UCSD-AML1 (cell line): ENCODE data around the gene BSDC1.

ENCODE experiments used
- DNase-seq: peaks from one replicate; lab custom pipeline; 2025; ENCODE audit not compliant: unreplicated experiment; lab: John Stamatoyannopoulos, UW

Gene BSDC1

DNA sequence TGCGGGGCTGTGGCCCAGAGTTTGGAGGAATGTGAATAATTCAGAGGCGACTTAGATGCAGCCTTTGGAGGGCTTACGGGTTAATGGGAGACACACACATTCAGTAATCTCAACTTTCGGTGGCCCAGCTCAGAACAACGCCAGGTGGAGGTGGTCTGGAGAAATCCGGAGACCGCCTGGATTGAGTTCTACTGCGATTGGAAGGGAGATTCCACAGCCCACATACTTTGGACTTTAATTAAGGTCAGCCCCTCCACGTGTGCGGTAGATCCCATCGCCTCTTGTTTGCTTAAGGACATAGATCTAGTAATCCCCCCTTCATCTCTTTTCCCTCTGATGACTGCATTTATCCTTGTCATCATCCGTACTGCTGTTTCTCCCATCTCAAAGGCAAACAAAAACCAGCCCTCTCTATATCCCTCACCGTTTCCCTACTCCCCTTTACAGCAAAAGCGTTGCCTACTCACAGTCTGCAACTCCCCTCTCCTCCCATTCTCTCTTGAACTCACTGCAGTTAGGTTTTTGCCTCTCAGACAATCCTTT is 720 bp upstream of the BSDC1 start:
- DNase-seq: no peak

DNA sequence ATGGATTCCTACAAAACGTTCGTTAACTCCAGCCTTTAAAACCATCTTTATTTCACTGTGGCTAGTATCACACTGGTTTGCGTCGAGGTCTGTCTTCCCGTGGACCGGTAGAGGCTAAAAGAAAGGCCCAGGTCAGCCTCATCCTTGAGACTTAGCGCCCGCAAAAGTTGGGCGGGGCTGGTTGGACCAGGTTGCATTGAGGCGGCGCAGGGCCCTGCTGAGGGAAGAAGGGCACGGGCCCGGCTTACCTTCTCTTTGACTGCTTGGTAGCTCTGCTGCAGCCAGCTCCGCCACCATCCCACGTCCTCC is 455 bp downstream of the BSDC1 start:
- DNase-seq: no peak

DNA sequence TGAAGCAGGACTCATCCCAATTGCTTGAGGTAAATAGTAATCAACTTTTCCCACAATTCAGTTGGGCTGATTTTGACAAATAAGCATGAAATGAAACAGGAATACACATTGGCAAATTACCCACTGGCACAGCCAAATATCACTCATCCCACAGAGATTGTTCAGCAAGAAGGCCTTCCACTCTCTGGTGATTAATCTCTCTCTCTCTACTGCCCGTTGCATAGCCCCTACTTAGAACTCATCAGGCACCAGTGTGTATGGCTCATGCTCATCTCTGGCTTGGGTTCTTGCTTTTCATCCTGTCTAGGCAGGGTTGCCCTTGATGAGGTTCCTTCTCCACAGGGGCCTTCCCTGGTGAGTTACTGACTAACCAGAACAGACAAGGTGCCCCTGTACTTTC is 1.1 kb downstream of the BSDC1 start:
- no peak for DNase-seq

DNA sequence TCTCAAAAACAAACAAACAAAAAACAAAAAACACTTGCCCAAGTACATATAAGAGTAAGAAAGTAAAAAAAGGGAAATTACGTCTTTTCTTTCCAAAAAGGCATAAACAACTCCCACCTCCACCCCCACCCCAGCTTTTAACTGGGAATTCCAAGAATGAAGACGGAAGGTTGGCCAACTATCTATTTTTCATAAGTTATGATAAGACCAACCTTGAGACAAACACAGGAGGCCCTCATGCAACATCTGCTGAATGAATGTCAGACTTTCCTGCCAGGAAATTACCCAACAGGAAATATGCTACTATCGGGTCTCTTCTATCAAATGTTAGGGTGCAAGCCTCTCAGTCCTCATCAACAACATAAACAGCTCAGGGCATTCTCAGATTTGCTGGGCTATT is 1.9 kb downstream of the BSDC1 start:
- DNase-seq: no peak

DNA sequence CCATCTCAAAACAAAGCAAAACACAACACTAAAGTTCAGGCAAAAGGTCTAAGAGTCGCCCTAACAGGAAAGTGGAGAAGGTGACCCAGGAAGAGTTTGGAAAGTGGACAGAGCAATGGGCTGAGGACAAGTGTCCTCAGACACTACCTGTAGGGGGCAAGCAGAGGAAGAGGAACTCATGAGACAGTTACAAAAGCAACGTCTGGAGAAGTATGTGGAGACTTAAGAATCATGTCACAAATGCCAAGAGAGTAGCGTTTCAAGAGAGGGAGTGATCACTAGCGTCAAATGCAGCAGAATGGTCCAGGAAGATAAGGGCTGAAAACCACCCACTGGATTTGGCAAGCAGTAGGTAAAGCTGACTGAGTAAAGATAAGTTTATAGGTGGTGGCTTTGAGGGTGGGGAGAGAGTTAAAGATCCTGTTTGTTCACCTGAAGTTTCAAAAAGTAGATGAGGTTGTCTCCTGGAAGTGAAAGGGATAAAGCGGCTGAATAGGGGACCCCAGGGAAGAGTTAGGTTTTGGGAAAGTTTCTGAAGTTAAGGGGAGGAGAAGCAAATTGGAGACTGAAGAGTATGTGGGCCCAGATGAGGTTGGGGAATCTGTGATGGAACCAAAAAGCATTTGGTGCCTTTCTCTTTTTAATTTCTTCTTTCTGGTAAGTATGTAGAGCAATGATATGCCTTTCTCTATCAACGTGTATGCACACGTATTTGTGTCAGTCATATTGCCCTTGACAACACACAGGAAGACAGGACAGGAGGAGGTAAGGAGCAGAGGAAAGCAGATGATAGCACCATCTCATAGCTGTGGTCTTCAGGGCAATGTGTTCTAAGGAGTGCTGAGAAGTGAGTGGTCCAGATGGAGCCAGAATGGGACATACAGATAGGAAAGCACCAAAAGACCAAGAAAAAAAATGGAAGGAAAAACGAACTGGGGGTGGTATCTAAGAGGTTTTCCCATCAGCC is 3.1 kb downstream of the BSDC1 start:
- no peak for DNase-seq

DNA sequence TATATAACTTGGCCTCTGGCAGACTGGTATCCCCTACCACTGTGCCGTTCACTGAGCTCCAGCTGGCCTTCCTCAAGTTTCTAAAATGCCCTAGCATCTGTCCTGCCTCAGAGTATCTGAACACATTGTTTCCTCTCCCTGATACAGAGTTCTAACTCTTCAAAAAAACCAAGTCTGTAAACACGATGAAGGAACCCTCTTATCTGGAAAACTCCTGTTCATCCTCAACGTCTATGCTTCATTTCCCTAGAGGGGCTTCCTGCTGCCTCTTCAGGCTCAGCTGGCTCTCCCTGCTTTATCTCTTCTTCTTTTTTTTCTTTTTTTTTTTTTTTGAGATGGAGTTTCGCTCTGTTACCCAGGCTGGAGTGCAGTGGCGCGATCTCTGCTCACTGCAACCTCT is 5.6 kb downstream of the BSDC1 start:
- DNase-seq: no peak

DNA sequence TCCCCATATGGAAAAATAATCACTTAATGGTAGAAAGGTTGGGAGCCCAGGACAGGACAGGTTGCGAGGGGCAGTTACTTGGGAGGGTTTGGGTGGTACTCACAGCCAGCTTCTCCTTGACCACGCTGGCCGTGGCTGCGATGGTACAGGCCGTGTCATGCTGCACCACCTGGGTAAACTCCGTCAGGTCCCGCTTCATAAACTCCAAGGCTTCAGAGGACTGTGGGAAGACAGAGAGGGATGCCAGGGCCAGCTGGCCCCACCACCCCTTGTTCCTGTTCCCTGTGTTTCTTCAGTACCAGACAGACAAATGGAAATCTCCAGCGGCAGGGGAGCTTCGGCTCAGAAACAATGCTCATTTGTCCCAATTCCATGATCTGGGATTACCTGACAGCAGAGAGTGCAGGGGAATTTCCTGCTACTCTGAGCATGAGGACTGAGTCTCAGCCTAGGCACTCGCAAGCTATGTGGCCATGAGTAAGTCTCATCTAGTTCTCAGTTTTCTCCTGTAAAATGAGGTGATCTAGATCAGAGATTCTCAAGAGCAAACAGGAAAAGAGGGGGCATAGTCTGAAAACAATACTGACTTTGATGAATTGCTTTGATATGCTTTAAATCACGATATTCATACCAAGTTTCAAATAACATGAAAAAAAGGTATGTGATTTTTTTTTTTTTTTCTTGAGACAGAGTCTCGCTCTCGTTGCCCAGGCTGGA is 7.4 kb downstream of the BSDC1 start:
- no peak for DNase-seq

DNA sequence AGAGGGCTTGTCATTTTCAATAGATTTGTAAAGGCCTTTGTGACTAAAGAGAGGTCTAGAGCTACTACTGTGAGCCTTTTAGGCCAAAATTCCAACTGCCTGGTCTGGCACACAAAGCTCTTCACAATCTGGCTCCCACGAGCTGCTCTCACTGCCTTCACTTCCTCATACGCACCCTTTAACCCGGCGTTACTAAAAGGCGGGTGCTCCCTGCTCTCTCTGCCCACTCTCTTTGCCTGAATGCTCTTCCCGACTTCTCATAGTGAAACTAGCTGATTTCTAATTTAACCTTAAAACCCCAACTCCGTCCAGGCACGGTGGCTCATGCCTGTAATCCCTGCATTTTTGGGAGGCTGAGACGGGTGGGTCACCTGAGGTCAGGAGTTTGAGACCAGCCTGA is 14.2 kb downstream of the BSDC1 start:
- DNase-seq: no peak

DNA sequence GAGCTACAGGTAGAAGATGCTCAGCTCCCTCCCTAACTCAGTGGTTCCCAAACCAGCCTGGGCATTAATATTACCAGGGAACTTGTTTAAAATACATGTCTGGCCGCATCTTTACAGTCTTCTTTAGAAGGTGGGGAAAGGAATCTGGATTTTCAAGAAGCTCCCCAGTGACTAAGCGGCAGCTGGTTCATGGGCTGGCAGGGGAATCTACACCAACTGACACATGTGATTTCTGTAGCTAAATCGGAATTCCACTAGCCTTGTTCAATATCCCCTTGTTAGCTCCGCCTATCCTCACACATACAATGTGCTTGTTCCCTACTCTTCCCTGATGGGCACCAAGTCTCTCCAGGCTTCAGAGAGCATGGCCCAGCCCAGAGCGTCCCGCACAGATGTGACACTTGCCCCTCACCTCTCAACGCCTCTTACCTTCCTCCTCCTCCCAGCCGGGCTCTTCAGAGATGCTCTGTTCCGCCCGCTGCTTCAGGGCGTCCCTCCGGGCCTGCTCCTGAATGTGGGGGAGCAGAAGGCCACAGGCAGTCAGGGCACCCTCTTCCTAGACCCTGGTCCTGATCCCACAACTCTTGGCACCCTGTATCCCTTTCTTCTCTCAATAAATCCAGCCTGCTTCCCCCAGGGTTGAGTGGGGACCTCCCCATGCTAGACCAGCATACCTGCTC is 16.6 kb downstream of the BSDC1 start:
- DNase-seq: no peak

DNA sequence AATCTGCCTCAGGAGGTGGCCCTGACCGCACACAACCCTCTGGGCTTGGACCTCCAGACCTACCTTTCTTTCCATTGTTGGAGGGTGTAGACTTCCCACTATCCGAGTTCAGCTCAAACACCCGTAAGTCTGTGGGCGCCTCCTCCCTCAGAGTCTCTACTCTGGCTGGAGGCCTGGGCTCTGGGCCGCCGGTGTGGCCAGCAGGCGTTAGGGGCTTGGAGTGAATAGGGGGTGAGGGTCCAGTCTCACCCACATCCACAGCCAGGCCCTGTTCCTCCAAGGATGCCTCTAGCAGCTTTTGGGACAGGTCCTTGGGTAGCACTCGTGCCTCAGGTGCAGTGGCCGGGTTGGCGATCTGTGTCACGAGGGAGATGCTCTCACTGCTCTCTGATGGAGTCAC is 18.0 kb downstream of the BSDC1 start:
- no peak for DNase-seq

DNA sequence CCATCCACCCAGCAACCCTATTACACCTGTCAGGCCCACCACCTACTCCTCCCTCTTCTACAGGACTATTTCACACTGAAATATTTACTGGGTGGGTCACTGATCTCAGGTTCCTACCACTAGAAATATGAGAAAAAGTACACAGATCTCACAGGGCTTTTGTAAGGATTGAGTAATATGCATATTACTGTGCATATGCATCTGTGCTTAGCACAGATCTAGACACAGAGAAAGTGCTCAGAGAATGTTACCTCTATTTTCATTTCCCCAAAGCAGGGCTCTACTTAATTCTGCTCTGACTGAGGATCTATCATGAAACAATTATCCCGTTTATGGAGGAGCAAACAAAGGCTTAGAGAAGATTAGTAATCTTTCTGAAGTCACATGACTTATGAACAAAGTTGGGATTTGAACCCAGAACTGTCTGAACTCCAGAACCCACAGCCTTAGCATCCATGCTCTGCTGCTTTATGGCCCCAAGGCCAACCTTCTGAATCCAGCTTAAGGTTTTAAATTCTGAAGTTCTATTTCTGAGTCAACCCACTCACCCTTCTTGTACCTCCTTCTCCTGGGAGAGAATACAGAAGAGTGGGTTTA is 20.1 kb downstream of the BSDC1 start:
- no peak for DNase-seq

DNA sequence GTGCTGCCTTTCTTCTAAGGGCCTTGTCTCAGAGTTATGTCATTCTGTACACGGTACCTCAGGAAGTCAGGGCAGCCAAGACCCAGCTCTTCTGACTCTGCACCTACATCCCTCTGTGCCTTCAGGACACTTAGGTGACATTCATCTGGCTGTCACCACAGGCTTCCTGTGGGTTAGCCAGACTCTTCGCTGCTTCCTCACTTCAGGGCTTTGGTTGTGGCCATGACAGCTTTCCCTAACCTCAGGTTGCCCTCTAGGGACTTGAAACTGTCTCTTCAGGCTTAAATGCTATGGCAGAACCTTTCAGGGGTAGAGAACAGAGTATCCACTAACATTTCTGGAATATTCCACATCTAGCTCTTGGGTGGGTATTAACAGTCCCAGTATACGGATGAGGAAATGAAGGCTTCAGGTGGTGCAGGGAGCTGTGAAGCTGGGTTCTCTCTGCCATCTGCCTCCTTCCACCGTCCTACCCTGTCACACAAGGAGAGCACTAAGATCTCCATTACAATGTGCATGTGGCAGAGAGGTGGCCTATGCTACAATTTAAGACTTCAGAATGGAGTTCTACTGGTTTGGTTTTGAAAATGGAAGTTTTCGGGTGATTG is 22.0 kb downstream of the BSDC1 start:
- peak; percentile 66 for DNase-seq

DNA sequence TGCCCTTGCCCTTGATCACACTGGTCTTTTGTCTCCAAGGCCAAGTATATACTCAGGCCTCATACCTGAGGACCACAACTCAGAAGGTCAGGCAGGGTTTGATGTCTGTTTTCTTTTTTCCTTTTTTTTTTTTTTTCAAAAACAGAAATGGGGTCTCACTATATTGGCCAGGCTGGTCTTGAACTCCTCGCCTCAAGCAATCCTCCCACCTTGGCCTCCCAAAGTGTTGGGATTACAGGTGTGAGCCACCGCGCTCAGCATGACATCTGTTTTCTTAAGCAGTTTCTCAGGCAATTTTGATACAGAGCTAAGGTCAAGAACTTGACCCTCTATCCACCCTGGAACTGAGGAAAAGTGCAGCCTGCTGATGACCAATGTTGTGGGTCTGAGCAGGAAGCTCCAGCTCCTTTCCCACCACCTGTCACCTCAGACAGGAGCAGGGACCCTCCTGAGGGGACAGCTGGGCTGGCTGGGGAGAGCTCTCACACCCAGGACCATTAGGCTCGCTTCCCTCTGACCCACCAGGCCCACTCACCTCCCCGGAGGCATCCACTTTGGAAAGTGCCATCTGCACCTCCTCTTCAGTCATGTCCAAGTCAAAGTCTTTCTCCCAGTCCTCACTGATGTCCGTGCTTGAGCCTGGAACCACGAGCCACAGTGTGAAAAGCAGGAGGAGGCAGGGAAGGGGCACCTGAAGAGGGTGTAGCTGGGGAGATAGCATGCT is 26.2 kb downstream of the BSDC1 start:
- no peak for DNase-seq

DNA sequence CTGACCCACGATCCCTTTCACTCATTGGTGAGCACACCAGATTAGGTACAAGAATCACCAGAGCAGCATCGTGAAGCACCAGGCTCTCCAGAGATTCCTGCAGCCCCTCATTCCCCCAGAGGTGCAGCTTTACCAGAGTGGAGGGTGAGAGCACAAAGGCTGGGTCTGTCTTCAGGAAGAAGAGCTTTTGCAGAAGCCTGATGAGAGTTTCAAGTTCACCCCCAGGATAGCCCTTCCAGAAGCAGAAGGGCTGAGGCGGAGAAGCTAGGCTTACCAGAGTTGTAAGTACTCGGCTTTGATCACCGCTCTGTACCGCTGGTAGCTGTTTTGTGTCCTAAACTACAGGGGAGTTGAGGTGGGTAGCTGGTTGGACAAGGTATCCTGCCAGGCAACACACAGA is 28.8 kb downstream of the BSDC1 start:
- no peak for DNase-seq

DNA sequence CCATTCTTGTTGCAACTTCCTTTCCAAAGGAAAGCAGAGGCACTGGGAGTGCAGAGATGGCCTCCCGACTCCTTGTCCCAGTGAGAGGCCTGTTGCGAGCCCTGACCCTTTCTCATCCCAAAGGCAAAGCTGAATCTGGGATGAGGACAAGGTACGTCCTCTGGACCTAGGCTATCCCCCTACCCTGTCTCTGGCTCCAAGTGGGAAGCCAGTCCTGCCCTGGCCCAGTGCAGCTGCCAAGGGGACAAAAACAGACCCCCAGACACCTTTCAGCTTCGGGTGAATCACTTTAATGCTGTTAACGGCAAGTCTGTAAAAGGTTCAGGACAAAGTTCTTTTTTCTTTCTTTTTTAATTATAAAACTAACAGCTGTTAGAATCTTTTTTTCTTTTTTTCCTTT is 29.4 kb downstream of the BSDC1 start:
- DNase-seq: no peak

DNA sequence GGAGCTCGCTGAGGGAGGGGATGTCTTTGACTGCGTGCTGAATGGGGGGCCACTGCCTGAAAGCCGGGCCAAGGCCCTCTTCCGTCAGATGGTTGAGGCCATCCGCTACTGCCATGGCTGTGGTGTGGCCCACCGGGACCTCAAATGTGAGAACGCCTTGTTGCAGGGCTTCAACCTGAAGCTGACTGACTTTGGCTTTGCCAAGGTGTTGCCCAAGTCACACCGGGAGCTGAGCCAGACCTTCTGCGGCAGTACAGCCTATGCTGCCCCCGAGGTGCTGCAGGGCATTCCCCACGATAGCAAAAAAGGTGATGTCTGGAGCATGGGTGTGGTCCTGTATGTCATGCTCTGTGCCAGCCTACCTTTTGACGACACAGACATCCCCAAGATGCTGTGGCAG is 30.5 kb downstream of the BSDC1 start:
- no peak for DNase-seq

DNA sequence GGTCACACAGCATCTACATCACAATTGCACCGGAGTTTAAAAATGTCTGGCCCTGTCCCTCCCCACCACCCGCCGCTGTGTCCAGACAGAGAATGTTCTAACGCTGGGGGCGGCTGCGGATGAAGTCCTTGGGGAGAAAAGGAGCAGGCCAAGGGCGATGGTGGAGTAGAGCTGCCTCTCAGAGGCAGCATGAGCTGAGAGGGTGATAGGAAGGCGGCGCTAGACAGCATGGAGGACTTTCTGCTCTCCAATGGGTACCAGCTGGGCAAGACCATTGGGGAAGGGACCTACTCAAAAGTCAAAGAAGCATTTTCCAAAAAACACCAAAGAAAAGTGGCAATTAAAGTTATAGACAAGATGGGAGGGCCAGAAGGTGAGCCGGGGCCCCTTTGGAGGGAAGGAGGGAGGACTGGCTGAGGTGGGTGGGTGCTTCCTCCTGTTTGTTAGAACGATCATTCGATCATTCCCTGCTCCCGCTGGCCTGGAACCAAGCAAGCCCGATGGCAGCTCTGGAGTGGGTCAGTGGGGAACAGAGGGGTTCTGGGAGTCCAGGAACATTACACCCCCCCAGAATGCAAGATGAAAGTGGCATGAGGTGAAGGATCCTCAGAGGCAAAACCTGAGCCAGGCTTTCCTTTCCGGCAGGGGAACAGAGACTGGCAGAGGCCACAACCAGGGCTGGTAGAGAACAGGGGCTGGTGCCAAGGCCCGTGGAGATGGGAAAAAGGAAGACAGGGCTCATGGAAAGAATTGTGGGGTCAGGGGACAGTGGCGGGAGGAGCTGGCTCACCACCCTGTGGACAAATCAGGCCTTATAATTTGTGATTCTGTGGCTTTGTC is 31.5 kb downstream of the BSDC1 start, which contains the start of the genes FAM229A and TSSK3:
Gene FAM229A, minus strand, starts transcription at position 12 of the 840 bp plus-strand sequence. CDS start 394 bp downstream, outside the sequence.
Gene TSSK3, plus strand, starts transcription at position 66 of the 840 bp plus-strand sequence. Its CDS starts 163 bp downstream, at position 229.
- DNase-seq: no peak

DNA sequence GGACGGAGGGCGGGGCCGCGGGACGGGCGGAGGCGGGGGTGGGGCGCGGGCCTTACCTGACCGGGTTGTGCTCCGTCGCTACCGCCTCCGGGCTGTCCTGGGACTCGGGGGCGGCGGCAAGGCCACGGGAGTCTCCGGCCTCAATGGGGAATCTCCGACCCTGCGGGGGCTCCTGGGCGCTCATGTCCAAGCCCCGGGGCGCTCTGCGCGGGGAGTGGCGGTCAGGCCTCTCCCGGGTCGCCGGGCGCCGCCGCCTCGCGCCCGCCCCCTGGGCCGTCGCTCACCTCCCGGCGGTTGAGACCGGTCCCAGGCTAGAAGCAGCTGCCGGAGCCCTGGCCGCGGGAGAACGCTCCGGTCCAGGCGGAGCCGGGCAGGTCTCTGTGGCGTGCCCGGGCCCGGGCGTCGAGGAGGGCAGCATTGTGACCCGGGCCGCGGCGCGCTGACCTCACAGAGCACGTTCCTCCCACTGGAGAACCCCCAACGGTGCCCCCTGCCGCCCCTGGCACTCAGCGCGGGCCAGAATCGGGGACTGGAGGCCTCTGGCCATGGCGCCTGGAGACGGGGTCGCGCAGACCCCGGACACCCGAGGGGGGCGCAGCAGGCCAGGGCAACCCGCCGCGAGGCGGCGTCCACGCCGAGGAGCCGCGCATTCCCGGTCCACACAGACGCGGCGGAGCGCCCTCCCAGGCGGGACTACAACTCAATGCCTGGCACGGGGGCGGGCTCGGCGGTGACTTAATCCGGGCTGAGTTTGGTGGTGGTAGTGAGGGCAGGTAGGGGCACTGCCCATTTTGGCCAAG is 32.4 kb downstream of the BSDC1 start:
- DNase-seq: no peak
